HG02870 (cell line): ENCODE data around the gene PPP2CA.
A peak's percentile ranks its signal among the peaks of the same experiment; 100 is the strongest.
"Not testable (repeated sequence)": the region's sequence is repeated elsewhere in the genome, so short reads cannot be mapped to it uniquely, and the experiment has no call there.

Experiments used
- ATAC-seq: cut with Tn5 transposase; IDR thresholded peaks from one replicate; pipeline ENCODE4 v1.9.1; 2021; ENCODE audit warnings: mild to moderate bottlenecking, moderate library complexity; ENCODE audit not compliant: unreplicated experiment

PPP2CA gene

GRCh38 chr5:134245692-134246091 lies 19.8 kb upstream of the PPP2CA start:
- ATAC-seq, result no peak

DNA sequence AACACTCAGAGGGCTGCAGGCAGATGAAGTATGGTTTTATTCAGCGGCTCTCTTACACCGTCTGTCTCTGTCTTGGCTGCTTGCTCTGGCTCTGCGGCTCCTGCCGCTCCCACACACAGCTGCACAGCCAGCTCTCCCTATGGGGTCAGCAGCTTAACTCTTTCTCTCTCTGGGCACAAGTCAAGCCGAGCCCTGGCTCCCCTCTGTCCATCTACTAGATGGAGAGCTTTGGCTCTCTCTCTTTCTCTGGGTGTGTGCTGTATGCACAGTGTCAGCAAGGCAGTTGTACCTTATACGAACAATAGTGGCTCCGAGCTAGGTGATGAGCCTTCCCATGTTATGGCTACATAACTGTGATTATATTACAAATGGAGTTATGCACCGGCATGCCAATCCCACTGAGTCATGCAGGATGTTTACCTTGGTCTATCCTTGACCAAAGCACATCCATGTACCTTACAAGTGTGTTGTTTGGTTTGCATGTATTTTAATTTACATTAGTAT lies 19.3 kb upstream of the PPP2CA start:
- no peak for ATAC-seq

GRCh38 chr5:134242146-134242545 lies 16.3 kb upstream of the PPP2CA start:
- no peak for ATAC-seq

GRCh38 chr5:134240421-134240962 lies 14.6 kb upstream of the PPP2CA start:
- no peak for ATAC-seq

- ATAC-seq, result no peak
Observed at GRCh38 chr5:134236820-134237219, 10.9 kb upstream of the PPP2CA start.

GRCh38 chr5:134236318-134236717 lies 10.4 kb upstream of the PPP2CA start:
- ATAC-seq, result no peak

GRCh38 chr5:134228624-134229023 lies 2.8 kb upstream of the PPP2CA start:
- no peak for ATAC-seq

DNA sequence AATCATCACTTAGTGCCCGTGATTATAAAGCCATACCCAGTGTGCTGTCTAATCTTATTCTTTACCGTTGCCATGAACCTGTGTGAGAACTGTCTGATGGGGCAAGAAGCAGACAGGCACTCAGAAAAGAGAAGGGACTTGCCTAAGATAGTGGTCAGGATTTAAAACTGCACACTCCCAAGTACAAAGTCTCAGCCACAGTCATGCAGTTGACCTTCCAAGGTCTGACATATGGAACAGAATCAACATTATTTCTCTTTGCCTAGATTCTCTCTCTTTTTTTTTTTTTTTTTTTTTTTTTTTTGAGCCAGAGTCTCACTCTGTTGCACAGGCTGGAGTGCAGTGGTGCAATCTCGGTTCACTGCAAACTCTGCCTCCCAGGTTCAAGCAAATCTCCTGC lies 1.9 kb upstream of the PPP2CA start:
- ATAC-seq, result no peak

DNA sequence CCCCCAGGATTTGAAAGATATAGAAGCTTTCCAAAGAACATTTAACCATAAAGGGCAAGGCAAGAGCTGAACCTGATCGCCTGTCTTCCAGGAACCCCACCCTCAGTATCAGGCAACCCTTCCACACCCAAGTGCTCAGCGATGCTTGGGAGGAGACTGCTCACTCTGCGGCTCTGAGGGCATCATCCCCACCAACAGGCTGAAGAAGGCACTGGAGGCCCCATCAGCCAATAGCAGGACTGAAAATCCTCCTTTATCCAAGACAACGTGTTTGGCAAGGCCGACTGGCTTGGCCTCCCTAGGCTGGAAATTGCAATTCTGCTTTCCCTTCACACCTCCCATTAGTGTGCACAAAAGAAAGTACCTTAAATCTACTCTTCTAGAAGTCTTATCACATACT lies 1.4 kb upstream of the PPP2CA start:
- ATAC-seq, result no peak

DNA sequence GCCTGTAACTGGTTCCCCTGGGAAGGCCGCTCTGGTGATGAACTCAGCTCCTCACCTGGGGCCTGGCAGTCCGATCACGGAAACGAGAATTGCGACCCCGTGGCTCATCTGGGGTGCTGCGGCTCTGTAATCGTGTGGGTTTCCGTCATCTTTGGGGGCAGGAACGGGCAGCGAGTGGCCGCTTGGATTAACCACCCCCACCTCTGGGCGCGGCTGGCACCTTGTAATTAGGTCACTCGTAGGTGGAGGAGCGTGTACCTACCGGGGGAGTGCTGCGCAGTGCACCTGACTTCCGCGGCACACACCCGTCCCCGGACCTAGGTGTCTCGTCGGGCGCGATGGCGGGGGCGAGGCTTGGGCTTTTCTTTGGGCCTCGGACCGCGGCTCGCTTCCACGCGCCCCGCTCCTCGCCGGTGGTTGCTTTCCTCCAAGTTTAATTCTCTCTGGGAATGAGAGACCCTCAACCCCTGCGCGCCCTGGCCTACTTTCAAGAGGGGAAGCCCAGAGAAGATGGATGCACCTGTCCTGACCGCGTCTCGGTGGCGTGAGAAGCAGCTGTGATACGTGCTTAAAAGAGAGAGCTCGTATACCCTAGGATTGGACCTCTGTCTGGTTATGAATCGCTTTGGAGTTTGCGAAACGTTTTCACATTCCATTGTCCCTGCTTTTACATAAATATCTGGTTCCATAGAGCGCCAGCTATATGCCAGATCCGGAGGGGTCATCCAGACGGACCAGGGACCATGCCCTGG lies 744 bp upstream of the PPP2CA start:
- ATAC-seq, result peak; percentile 25

DNA sequence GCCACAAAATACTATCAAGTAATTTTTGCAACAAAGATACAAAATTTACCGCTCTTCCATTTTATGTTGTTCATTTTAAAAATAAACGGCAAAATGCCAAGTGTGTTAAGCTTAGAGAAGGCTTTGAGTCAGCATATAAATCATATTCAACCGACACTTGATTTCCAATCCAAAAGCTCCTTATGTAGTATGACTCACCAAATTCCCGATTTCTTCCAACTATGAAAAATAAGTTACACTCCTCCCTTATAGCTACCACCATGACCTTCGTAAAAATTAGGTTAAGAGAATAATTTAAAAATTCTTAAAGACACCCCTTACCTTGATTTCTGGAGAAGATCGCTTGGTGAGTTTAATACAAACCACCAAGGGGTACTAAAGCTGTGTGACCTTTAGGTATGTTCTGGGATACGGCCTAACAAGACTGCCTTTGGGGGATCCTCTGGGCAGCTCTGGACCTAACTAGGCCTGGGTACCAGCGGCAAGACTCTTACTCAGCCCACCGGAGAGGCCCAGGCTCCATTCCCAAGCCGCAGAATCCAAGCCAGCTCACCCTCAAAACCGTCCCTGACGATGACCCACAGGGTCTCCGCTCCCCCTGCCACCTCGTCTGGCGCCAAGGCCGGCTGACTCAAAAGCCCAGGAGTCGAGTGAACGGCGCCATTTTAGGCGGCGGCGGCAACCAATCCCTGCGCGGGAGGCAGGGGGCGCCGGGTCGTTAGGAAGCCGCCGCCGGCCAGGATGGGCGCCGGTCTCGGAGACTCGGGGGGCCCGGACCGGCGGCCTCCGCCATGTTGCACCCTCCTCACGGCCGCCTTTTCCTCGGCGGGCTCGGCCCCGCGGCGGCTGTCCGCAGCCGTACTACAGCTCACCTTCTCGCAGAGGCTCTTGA lies 739 bp downstream of the PPP2CA start:
- ATAC-seq, result peak; percentile 31

- ATAC-seq, result no peak
Observed at GRCh38 chr5:134223406-134224248, 2.2 kb downstream of the PPP2CA start.

DNA sequence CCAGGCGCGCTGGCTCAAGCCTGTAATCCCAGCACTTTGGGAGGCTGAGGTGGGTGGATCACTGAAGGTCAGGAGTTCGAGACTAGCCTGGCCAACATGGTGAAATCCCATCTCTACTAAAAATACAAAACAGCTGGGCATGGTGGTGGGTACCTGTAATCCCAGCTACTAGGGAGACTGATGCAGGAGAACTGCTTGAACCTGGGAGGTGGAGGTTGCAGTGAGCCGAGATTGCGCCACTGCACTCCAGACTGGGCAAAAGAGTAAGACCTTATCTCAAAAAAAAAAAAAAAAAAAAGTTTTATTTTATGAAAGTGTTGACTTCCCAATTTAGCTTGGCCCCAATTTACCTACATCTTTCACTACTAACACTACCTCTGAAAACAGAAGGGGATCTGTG lies 4.2 kb downstream of the PPP2CA start:
- ATAC-seq, result not testable (repeated sequence)

GRCh38 chr5:134215757-134216156 lies 10.1 kb downstream of the PPP2CA start:
- no peak for ATAC-seq

DNA sequence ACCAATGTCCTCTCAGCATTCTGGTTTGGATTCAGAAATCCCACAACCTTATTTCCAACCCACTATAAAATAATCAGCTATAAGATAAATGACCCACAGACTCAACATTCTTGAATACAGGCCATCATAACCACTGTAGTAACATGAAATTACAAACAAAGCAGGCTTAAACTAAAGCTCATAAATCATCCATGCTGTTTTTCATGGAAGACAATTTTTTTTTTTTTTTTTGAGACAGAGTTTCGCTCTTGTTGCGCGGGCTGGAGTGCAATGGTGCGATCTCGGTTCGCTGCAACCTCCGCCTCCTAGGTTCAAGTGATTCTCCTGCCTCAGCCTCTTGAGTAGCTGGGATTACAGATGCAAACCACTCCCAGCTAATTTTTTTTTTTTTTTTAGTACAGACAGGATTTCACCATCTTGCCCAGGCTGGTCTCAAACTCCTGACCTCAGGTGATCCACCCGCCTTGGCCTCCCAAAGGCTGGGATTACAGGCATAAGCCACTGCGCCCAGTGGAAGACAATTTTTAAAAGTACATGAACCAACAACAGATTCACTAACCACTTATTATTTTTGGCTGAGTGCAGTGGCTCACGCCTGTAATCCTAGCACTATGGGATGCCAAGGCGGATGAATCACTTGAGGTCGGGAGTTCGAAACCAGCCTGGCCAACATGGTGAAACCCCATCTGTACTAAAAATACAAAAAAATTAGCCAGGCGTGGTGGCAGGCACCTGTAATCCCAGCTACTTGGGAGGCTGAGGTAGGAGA lies 14.4 kb downstream of the PPP2CA start:
- ATAC-seq, result not testable (repeated sequence)

DNA sequence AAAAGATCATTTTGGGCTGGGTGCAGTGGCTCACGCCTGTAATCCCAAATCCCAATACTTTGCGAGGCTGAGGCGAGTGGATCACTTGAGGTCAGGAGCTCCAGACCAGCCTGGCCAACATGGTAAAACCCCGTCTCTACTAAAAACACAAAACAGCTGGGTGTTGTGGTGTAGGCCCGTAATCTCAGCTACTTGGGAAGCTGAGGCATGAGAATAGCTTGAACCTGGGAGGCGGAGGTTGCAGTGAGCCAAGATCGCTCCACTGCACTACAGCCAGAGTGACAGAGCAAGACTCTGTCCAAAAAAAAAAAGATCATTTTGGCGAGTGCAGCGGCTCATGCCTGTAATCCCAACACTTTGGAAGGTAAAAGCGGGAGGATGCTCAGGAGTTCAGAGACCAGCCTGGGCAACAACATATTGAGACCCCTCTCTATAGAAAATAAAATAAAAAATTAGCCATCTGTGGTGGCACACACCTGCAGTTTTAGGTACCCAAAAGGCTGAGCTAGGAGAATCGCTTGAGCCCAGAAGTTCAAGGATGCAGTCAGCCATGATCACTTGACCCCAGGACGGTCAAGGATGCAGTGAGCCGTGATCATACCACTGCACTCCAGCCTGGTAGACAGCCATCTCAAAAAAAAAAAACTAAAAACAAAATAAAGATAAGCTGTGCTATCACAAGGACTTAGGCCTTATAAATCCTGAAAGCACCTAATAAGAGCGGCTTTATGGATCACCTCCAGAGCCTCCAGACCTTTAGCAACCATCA lies 16.2 kb downstream of the PPP2CA start:
- ATAC-seq, result no peak

DNA sequence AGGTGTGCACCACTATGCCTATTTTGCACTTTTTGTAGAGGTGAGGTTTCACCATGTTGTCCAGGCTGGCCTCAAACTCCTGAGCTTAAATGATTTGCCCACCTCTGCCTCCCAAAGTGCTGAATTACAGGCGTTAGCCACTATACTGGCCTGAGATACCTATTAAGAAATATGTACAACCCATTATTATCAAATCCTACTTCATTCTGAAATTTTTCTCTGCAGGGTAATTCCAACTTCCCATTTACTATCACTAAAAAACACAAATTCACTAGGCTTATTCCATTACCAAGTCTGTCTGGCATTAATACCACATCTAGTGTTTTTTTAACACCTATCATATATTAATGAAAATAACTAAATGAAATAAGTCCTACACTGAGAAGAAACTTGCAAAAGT lies 18.2 kb downstream of the PPP2CA start:
- no peak for ATAC-seq

- ATAC-seq, result no peak
Observed at GRCh38 chr5:134206627-134207160, 19.2 kb downstream of the PPP2CA start.

- no peak for ATAC-seq
Observed at GRCh38 chr5:134204575-134204974, 21.3 kb downstream of the PPP2CA start.
